ENCODE measurements around the gene IL1RAPL1.
"Not testable (repeated sequence)": the region's sequence is repeated elsewhere in the genome, so short reads cannot be mapped to it uniquely, and the experiment has no call there.

The IL1RAPL1 gene

DNA sequence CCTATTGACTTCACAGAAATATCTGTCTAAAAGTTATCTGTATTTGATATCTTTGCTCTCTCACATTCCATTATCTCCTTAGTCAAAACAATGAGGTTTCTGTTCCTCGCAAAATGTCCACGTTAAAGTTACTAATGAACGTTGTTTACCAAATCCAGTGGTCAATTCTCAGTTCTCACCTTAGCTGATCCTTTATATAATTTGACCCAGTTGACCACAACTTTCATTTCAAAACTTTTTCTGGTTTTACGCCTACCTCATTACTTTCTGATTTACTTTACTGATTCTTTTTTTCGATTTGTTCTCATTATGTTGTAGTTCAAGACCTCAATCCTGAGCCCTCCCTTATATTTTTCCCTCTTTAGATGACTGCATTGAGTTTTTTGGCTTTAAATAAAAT lies 186.6 kb downstream of the IL1RAPL1 start:
- H3K36me3 Mint-ChIP-seq, result no peaks in the 10 kb centered on the region
- H3K9me3 Mint-ChIP-seq (ENCODE audit: low read depth), result no peaks in the 10 kb centered on the region
- H3K4me3 Mint-ChIP-seq, result no peak overlapping the region
- H3K4me1 Mint-ChIP-seq (ENCODE audit: low read depth), result no peaks in the 10 kb centered on the region
- no peak overlapping the region for H3K27ac Mint-ChIP-seq
- H3K27me3 Mint-ChIP-seq, result no peaks in the 10 kb centered on the region

DNA sequence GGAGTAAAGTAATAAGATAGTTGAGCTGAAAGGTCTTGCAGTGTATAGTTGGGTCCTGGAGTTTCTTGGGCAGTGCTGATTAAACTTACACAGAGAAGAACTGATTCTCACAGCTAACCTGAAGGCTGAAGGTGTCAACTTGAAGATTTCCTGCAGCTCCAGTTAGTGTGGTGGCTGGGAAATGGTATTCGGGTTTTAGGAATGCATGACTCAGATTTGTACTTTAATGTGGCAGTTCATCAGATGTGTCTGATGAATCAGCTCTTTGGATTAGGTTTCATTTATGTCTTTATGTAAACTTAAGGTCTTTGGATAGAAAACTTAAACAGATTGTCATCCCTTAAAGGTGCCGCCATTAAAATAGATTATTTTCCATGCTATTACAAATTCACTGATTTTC lies 200.0 kb downstream of the IL1RAPL1 start:
- Mint-ChIP-seq H3K4me1 (ENCODE audit: low read depth) (no peaks in the 10 kb centered on the region), H3K27ac (no peak overlapping the region), H3K27me3 (no peaks in the 10 kb centered on the region), H3K9me3 (ENCODE audit: low read depth) (peaks cover 4% of the 10 kb centered on the region), H3K4me3 (no peak overlapping the region), H3K36me3 (no peaks in the 10 kb centered on the region)

DNA sequence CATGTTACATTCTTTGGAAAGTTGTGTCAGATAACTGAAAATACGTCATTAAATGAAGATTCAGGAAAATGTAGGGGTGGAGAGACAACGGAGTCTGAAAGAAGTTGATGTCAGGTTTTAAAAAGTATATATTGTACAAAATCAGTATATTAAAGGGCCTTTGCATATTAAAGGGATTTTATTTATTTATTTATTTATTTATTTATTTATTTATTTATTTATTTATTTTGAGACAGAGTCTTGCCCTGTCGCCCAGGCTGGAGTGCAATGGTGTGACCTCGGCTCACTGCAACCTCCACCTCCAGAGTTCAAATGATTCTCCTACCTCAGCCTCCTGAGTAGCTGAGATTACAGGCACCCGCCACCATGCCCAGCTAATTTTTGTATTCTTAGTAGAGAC lies 213.4 kb downstream of the IL1RAPL1 start:
- H3K4me3 Mint-ChIP-seq; H3K27me3 Mint-ChIP-seq; H3K36me3 Mint-ChIP-seq; H3K4me1 Mint-ChIP-seq (ENCODE audit: low read depth); H3K27ac Mint-ChIP-seq: not testable (repeated sequence)
- peaks cover 11% of the 10 kb centered on the region for H3K9me3 Mint-ChIP-seq (ENCODE audit: low read depth)

DNA sequence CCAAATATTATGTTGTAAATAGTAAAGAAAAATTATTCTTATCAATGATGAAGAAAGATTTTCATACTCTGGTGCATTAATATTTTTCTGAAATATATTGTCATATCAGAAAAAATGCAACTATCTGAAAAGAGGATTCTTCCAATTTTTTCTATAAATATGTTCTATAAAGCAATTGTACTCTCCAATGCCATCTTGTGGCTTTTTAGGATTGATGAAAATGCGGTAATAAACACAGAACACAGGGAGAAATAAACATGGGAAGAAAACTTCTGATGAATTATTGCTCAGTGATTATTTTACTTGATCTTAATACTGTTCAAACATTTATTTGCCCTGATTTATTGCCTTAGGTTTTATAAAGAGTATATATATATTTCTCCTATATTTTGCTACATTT lies 215.4 kb downstream of the IL1RAPL1 start:
- no peaks in the 10 kb centered on the region for H3K27me3 Mint-ChIP-seq
- H3K9me3 Mint-ChIP-seq (ENCODE audit: low read depth), result peaks cover 11% of the 10 kb centered on the region

DNA sequence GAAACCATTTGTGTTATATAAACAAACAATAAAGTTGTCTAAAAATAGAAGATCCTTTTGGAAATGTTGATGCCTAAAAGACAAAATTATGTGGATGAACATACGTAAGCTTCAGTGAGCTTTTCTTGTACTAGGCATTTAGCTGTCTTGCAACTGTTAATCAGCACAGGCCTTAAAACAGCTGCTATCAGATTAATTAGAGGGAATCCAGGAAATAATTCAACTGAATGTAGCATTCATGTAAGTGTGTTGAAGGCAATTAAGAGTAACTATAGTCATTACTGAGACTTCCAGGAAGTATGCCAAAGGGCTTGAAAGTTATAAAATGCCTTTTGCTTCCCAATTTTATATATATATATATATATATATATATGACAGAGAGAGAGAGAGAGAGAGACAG lies 248.7 kb downstream of the IL1RAPL1 start:
- Mint-ChIP-seq H3K4me1 (ENCODE audit: low read depth) (no peaks in the 10 kb centered on the region), H3K9me3 (ENCODE audit: low read depth) (no peaks in the 10 kb centered on the region), H3K4me3 (no peak overlapping the region), H3K36me3 (no peaks in the 10 kb centered on the region), H3K27ac (no peak overlapping the region), H3K27me3 (no peaks in the 10 kb centered on the region)

More for the DNA sequence above, 215.4 kb downstream of the IL1RAPL1 start:
- H3K4me3 Mint-ChIP-seq, result no peak overlapping the region
- H3K4me1 Mint-ChIP-seq (ENCODE audit: low read depth), result no peaks in the 10 kb centered on the region
- H3K27ac Mint-ChIP-seq, result no peak overlapping the region
- H3K36me3 Mint-ChIP-seq, result no peaks in the 10 kb centered on the region

DNA sequence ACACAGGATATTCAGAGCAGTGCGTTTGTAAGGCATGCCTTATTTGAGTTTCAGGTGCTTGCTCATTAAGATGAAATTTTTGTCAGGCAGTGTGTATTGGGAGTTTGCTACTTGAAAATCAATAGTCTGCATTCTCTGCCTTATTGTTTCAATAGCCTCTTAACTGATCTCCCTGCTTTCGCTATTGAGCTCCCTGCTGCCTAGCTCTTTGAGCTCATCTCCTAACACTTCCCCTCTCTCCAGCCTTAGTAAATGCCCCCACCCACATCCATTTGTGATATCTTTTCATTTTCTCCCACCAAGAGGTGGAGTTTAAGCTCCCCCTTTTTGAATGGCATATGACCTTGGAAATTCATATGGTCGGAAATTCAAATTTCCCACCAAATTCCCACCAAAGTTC lies 256.6 kb downstream of the IL1RAPL1 start:
- Mint-ChIP-seq H3K27me3 (no peaks in the 10 kb centered on the region), H3K27ac (no peak overlapping the region), H3K9me3 (ENCODE audit: low read depth) (no peaks in the 10 kb centered on the region), H3K4me3 (no peak overlapping the region), H3K36me3 (no peaks in the 10 kb centered on the region), H3K4me1 (ENCODE audit: low read depth) (no peaks in the 10 kb centered on the region)

DNA sequence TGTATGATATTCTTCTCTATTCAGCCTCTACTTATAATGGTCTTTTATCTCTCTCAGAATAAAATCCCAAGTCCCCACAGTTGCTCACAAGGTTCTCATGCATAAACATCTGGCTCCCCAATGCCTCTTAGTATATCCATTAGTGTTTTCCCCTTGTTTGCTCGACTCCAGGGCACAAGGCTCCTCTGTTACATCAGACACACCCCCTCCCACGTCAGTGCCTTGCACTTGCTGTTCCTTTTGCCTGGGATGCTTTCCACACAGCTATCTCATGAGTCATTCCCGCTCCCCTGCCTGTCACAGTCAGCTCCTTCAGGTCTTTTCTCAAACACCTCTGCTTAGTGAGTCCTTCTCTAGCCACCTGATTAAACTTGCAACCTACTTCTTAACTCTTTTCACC lies 260.2 kb downstream of the IL1RAPL1 start:
- H3K27me3 Mint-ChIP-seq, result no peaks in the 10 kb centered on the region
- H3K27ac Mint-ChIP-seq, result no peak overlapping the region
- H3K36me3 Mint-ChIP-seq, result no peaks in the 10 kb centered on the region
- no peaks in the 10 kb centered on the region for H3K9me3 Mint-ChIP-seq (ENCODE audit: low read depth)
- no peak overlapping the region for H3K4me3 Mint-ChIP-seq
- H3K4me1 Mint-ChIP-seq (ENCODE audit: low read depth), result no peaks in the 10 kb centered on the region

DNA sequence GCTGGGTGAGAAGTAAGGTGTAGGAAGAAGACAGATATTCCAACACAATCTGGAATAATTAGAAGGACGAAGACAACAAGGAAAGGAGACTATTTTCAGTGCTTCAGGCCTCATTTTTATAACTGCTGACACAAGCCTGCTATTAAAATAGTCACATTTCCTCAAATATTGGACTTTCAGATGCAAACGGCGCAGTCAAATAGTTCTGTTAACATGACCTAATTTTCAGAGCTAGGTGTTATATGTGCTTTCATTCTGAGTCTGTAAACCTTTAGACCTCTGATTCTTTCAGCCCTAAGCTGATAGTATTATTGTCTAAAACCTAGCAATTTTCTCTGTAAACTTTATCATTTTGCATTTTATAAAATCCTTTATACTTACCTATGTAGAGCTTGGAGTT lies 261.5 kb downstream of the IL1RAPL1 start:
- Mint-ChIP-seq H3K9me3 (ENCODE audit: low read depth) (peaks cover 1% of the 10 kb centered on the region), H3K4me1 (ENCODE audit: low read depth) (no peaks in the 10 kb centered on the region), H3K27ac (no peak overlapping the region), H3K4me3 (no peak overlapping the region), H3K27me3 (no peaks in the 10 kb centered on the region), H3K36me3 (no peaks in the 10 kb centered on the region)

DNA sequence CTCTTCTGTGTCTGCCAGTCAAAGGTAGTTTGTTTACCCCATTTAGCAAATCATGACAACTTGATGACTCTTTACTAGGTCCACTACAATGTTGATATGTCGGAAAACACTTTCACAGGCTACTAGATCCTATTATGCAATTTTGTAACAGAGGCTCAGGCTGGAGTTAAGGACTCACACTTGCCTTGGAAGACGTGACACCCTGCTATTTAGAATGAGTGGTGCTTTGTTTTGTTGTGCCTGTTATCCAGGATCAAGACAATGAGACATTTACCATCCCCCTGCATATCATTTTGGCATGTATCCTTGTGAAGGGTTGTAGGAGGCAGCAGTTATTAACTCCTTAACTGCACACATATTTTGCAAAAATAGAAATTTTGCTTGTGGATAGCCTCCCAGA lies 263.7 kb downstream of the IL1RAPL1 start:
- Mint-ChIP-seq H3K9me3 (ENCODE audit: low read depth) (peaks cover 7% of the 10 kb centered on the region), H3K27me3 (no peaks in the 10 kb centered on the region), H3K27ac (no peak overlapping the region), H3K4me3 (no peak overlapping the region), H3K36me3 (no peaks in the 10 kb centered on the region), H3K4me1 (ENCODE audit: low read depth) (no peaks in the 10 kb centered on the region)

DNA sequence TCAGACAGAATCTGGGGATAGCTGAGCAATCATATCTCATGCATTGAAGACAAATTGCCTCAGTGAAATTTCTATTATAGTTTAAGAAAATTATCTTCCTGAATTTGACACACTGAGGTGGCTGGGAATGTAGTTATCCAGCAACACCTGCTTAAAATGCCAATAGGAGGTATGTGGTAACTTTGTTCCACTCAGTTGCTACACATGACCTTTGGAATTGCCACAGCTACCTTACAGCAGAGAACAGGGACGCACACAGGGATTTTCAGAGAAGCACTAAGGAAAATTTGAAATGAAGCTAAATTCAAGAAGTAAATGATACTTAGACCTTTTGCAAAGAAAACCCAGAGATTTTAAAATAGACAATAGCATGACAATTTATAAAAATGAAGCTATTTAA lies 264.6 kb downstream of the IL1RAPL1 start:
- H3K27ac Mint-ChIP-seq, result no peak overlapping the region
- H3K4me3 Mint-ChIP-seq, result no peak overlapping the region
- no peaks in the 10 kb centered on the region for H3K36me3 Mint-ChIP-seq
- peaks cover 7% of the 10 kb centered on the region for H3K9me3 Mint-ChIP-seq (ENCODE audit: low read depth)
- no peaks in the 10 kb centered on the region for H3K4me1 Mint-ChIP-seq (ENCODE audit: low read depth)
- H3K27me3 Mint-ChIP-seq, result no peaks in the 10 kb centered on the region

DNA sequence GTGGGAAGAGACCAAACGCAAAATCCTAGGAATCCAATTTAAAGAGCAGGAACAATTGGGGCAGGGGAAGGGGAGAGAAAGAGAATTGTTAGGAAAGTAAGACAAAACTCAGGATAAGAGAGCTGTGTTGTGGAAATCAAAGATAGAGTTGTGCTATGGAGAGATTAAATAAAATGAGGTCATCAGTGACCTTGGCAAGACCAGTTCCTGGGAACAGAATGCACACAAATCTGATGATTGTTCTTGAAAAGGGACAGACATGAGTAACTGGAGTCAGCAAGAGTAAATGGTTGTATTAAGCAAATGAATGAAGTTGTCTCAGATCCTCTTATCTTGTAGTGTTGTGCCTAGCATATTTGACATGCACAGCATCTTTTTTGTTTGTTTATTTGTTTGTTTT lies 267.4 kb downstream of the IL1RAPL1 start:
- H3K9me3 Mint-ChIP-seq (ENCODE audit: low read depth), result peaks cover 7% of the 10 kb centered on the region
- no peak overlapping the region for H3K4me3 Mint-ChIP-seq
- H3K36me3 Mint-ChIP-seq, result no peaks in the 10 kb centered on the region
- H3K4me1 Mint-ChIP-seq (ENCODE audit: low read depth), result no peaks in the 10 kb centered on the region
- no peaks in the 10 kb centered on the region for H3K27me3 Mint-ChIP-seq
- H3K27ac Mint-ChIP-seq, result no peak overlapping the region

DNA sequence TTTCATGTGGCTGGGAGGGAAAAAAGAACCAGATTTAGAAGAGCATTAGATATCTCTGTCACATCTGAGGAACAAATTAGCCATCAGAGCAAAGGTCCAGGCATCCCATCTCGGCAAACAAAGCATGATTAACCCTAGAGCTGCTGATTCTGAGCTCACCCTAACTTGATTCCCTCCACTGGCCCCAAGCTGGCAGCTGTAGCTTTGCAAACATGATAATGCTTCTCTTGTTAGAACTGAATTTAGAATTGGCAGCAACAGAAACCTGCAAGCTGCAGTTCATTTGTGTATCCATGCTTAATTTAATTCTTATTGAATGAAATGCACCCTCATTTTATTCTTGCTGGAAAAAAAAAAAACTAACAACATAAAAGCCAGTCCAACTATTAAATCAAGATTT lies 289.2 kb downstream of the IL1RAPL1 start:
- Mint-ChIP-seq H3K4me3 (no peak overlapping the region), H3K9me3 (ENCODE audit: low read depth) (no peaks in the 10 kb centered on the region), H3K27ac (no peak overlapping the region), H3K4me1 (ENCODE audit: low read depth) (no peaks in the 10 kb centered on the region), H3K36me3 (no peaks in the 10 kb centered on the region), H3K27me3 (no peaks in the 10 kb centered on the region)

DNA sequence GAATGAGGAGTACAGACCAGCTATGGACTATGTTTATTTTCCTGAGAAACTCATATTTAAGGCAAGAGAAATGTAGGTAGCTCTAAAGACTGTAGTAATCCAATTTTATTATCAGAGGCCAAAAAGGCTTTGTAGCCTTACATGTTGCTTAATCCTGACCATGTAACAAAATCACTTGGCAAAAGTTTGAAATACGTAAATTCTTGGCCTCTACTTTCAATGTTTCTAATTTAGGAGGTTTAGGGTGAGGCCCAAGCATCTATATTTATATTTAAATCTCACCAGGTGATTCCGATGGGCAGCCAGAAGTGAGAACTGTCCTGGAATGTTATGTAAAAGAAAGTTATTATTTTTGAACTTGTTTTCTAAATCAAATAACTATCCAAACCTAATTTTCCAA lies 289.7 kb downstream of the IL1RAPL1 start:
- Mint-ChIP-seq H3K27ac (no peak overlapping the region), H3K27me3 (no peaks in the 10 kb centered on the region), H3K4me3 (no peak overlapping the region), H3K4me1 (ENCODE audit: low read depth) (no peaks in the 10 kb centered on the region), H3K36me3 (no peaks in the 10 kb centered on the region), H3K9me3 (ENCODE audit: low read depth) (no peaks in the 10 kb centered on the region)

DNA sequence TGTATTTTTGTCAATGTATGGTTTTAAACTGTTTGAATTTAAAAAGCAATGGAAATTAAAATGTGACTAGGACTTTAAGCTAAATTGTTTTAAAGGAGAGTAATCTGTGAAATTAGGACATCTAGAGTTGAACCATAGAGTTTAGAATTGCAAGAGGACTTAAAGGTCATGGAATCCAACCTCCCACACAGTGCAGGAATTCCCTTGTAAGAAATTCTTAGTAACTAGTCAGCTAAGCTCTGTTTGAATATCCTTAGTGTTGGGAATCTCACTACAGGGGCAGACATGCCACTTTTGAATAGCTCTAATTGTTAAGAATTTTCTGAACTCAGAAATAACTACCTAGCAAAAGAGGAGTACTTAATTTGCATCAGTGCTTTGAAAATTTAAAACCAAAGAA lies 292.9 kb downstream of the IL1RAPL1 start:
- no peaks in the 10 kb centered on the region for H3K4me1 Mint-ChIP-seq (ENCODE audit: low read depth)
- no peak overlapping the region for H3K27ac Mint-ChIP-seq
- no peak overlapping the region for H3K4me3 Mint-ChIP-seq
- no peaks in the 10 kb centered on the region for H3K36me3 Mint-ChIP-seq
- no peaks in the 10 kb centered on the region for H3K27me3 Mint-ChIP-seq
- H3K9me3 Mint-ChIP-seq (ENCODE audit: low read depth), result no peaks in the 10 kb centered on the region

DNA sequence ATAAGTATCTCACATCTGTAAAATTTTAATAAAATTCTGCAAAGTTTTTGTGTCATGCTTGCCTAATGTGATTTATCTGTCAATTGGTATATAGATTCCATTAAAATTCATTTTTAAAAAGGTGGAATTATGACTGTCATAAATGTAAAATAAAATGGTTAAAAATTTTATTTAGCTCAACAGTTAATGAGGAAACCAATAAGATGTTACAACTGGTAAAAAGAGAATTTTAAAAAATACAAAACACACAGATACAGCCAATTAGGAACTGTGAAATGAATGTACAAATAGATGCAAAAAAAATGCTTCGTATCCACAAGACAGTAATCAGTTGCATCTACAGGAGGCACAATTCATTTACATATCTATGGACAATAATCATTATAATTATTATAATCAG lies 297.6 kb downstream of the IL1RAPL1 start:
- H3K9me3 Mint-ChIP-seq (ENCODE audit: low read depth), result no peaks in the 10 kb centered on the region
- H3K27me3 Mint-ChIP-seq, result no peaks in the 10 kb centered on the region
- no peaks in the 10 kb centered on the region for H3K36me3 Mint-ChIP-seq
- H3K4me3 Mint-ChIP-seq, result no peak overlapping the region
- no peaks in the 10 kb centered on the region for H3K4me1 Mint-ChIP-seq (ENCODE audit: low read depth)
- no peak overlapping the region for H3K27ac Mint-ChIP-seq

DNA sequence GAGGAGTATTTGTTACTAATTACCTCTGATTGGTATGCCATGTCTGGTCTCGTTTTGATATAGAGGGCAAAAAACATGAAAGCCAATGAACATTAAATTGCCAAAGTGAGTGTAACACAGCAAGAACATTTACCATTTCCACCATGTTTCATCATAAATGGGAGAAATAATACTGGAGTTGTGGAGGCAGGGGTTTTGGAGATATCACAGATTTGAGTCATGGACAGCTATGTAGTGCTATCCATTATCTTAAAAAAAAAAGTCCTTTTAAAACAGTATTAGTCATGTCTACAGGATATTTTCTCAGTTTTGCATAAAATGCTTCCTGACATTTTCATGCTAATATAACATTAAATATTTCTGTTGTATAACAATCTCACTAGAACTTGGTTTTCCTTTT lies 301.2 kb downstream of the IL1RAPL1 start:
- Mint-ChIP-seq H3K27me3 (no peaks in the 10 kb centered on the region), H3K27ac (no peak overlapping the region), H3K4me1 (ENCODE audit: low read depth) (no peaks in the 10 kb centered on the region), H3K9me3 (ENCODE audit: low read depth) (no peaks in the 10 kb centered on the region), H3K36me3 (no peaks in the 10 kb centered on the region), H3K4me3 (no peak overlapping the region)

DNA sequence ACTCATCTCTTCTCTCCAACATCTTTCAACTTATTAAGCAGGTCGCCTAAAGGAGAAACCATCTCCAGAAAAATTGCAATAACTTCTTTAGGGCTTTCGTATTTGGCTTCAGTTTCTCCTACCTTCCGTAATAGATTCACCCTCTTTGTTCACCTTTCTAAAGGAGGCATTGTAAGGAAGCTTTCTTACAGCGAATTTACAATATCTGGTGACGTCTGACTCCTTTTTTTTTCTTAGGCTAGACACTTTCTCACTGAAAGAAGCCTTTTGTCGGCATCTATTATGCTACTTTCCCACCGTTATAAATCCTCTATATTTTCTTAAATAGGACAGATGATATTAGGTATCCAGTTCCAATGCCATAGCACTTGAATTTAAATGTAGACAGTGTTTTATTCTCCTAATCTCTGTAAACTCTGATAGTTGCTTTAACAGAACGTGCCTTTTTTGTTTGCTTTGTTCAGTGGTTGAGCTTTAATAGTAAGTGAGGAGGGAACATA lies 302.4 kb downstream of the IL1RAPL1 start:
- H3K9me3 Mint-ChIP-seq (ENCODE audit: low read depth), result no peaks in the 10 kb centered on the region
- H3K27ac Mint-ChIP-seq, result no peak overlapping the region
- H3K4me1 Mint-ChIP-seq (ENCODE audit: low read depth), result no peaks in the 10 kb centered on the region
- H3K36me3 Mint-ChIP-seq, result no peaks in the 10 kb centered on the region
- H3K27me3 Mint-ChIP-seq, result no peaks in the 10 kb centered on the region
- no peak overlapping the region for H3K4me3 Mint-ChIP-seq
